ENCODE results near the gene ADGRL3. TPM values are rescaled to one million over a fixed set of nuclear protein-coding genes. Genes with fewer than 3 reads are reported as not detected.

The ADGRL3 gene
- total RNA-seq (1 to 10 TPM in 1 of 4 donors, under 1 TPM in 3; 0.42 to 2.8 (median 0.64) TPM), polyA plus RNA-seq (under 1 TPM; 0.06 to 0.16 (median 0.08) TPM)
- long read RNA-seq, donor 1 = 0 reads
- long read RNA-seq, donor 2, partial matches to known transcripts = 0 of 1 reads
- long read RNA-seq, donor 2, other reads (novel, unspliced or antisense) = 1 of 1 reads

DNA sequence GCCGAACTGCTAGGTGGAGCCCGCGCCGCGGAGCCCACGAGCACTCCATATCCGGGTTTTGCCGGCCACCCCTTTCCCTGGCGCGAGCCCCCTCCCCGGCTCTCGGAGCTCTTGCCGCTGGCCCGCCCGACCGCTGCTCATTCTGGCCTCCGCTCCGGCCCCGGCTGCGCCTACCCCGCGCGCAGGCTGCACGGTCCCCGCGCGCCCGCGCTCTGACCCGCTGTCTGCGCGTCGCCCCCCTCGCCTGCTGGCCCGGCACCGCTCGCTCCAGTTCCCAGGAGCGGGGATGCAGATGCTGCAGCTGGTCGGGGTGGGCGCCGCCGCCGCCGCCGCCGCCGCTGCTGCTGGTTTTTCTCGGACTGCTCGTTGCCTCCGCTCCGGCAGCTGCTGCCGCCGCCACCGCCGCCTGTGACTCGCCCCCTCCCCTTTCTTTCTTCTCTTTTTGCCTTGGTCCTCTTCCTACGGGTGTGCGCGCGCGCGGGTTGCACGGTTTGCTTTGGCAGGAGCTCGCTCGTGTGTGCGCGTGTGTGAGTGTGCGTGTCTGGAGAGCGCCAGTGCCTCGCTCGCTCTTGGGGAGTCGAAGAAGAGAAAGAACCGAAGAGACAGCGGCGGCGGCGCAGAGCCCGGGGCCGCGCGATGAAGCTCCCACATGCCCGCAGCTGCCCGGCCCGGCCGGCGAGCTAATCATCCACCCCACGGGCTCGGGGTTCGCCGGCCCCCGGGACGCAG, at the start of gene ADGRL3:
Gene ADGRL3, plus strand, starts transcription at position 140 of the 729 bp plus-strand sequence.
- TF ChIP-seq, protein P1, sequence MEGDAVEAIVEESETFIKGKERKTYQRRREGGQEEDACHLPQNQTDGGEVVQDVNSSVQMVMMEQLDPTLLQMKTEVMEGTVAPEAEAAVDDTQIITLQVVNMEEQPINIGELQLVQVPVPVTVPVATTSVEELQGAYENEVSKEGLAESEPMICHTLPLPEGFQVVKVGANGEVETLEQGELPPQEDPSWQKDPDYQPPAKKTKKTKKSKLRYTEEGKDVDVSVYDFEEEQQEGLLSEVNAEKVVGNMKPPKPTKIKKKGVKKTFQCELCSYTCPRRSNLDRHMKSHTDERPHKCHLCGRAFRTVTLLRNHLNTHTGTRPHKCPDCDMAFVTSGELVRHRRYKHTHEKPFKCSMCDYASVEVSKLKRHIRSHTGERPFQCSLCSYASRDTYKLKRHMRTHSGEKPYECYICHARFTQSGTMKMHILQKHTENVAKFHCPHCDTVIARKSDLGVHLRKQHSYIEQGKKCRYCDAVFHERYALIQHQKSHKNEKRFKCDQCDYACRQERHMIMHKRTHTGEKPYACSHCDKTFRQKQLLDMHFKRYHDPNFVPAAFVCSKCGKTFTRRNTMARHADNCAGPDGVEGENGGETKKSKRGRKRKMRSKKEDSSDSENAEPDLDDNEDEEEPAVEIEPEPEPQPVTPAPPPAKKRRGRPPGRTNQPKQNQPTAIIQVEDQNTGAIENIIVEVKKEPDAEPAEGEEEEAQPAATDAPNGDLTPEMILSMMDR (IDR thresholded peaks at IDR 0.05) = no peak
- Histone ChIP-seq H3K4me3 (peak within 1 kb of the TSS; percentile 60), H3K36me3 (ENCODE audit: insufficient read depth in 1 of 2, low read depth in 1 of 2) (no peaks in the 10 kb centered on the region), H3K27ac (no peak within 1 kb of the TSS), H3K4me1 (no peaks in the 10 kb centered on the region), H3K9me3 (no peaks in the 10 kb centered on the region), H3K27me3 (ENCODE audit: insufficient read depth in 3 of 3, low read length in 2 of 3) (peaks cover 0 to 51% (median 24%) of the 10 kb centered on the region in 3 donors)
- peak in 1 of 2 donors; percentile 41 for DNase-seq
- intact Hi-C loops (cut with DNase I) = no loop called here
- WGBS, 3 donors = 0 to 1% (median 1%) methylated on average over 63 to 92 of the region's 92 CpGs
- peak in 1 of 4 donors; percentile 57 for ATAC-seq

DNA sequence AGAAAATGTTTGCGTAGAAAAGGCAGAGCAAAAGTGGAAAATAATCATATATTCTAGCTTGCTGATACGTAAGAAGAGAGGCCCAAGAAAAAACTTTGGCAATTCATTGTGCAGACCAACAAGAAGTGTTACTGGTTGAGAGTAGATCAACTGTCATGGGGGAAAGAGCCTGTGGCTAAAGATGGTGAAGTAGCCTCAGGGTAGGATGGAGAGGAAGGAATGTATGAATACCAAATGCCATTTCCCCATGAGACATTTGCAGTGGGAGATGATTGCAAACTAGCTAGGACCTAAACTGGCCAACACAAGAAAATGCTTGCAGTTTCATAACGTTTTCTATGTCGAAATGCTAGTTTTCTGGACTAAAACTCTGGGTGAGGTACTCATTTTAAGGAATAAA, 47.7 kb upstream of the ADGRL3 start:
- intact Hi-C loops (cut with DNase I) = no loop called here
- WGBS, 3 donors = 86 to 88% (median 88%) methylated on average over 4 of the region's 4 CpGs

DNA sequence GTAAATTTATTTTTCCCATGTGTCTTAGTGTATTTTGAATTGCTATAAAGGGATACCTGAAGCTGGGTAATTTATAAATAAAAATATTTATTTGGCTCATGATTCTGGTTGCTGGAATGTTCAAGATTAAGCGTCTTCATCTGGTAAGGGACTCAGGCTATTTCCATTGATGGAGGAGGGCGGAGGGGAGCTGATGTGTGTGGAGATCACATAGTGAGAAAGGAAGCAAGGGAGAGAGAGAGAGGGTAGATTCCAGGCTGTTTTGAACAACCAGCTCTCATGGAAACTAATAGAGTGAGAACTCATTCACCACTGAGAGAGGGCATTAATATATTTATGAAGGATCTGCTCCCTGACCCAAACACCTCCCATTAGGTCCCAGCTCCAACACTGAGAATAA, 39.6 kb upstream of the ADGRL3 start:
- intact Hi-C loops (cut with DNase I) = no loop called here
- no peaks in the 10 kb centered on the region for H3K4me1 ChIP-seq
- TF ChIP-seq, protein P1 (IDR thresholded peaks at IDR 0.05) = no peak
- no peak for DNase-seq
- no peaks in the 10 kb centered on the region for H3K27me3 ChIP-seq (ENCODE audit: insufficient read depth in 3 of 3, low read length in 2 of 3)
- no peaks in the 10 kb centered on the region for H3K9me3 ChIP-seq
- no peak for ATAC-seq
- WGBS, 3 donors = 85 to 94% (median 93%) methylated on average over 2 of the region's 2 CpGs
- H3K27ac ChIP-seq = no peak overlapping the region
- H3K4me3 ChIP-seq = no peak overlapping the region
- H3K36me3 ChIP-seq (ENCODE audit: insufficient read depth in 1 of 2, low read depth in 1 of 2) = no peaks in the 10 kb centered on the region

More for the DNA sequence above, 47.7 kb upstream of the ADGRL3 start:
- Histone ChIP-seq H3K9me3 (no peaks in the 10 kb centered on the region), H3K4me1 (no peaks in the 10 kb centered on the region), H3K4me3 (no peak overlapping the region), H3K27me3 (ENCODE audit: insufficient read depth in 3 of 3, low read length in 2 of 3) (no peaks in the 10 kb centered on the region), H3K36me3 (ENCODE audit: insufficient read depth in 1 of 2, low read depth in 1 of 2) (no peaks in the 10 kb centered on the region), H3K27ac (no peak overlapping the region)
- no peak for DNase-seq
- ATAC-seq = no peak
- TF ChIP-seq, protein P1 (IDR thresholded peaks at IDR 0.05) = no peak

DNA sequence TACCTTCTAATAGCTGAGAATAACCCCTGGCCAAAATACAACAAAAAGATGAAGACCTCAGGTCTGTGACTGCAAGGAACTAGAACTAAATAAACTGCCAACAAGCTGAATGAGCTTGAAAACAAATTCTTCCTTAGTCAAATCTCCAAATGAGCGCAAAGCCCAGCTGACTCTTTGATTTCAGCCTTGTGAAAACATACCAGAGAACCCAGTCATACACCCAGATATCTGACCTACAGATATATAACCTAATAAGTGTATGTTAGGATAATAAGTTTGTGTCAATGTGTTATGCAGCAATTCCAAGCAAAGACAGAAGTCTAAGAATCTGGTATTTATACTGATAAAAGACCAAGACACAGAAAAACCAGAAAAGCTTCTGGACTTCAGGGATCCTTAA, 38.0 kb upstream of the ADGRL3 start:
- no peak overlapping the region for H3K4me3 ChIP-seq
- H3K27me3 ChIP-seq (ENCODE audit: insufficient read depth in 3 of 3, low read length in 2 of 3) = no peaks in the 10 kb centered on the region
- H3K4me1 ChIP-seq = no peaks in the 10 kb centered on the region
- no peaks in the 10 kb centered on the region for H3K36me3 ChIP-seq (ENCODE audit: insufficient read depth in 1 of 2, low read depth in 1 of 2)
- no peak overlapping the region for H3K27ac ChIP-seq
- TF ChIP-seq, protein P1 (IDR thresholded peaks at IDR 0.05) = no peak
- ATAC-seq = no peak
- intact Hi-C loops (cut with DNase I) = no loop called here
- DNase-seq = no peak
- WGBS, 3 donors = 39 to 53% (median 50%) methylated on average over 1 of the region's 1 CpG
- no peaks in the 10 kb centered on the region for H3K9me3 ChIP-seq

Data from psoas muscle (tissue), 8 donors.